NCI-H2171 treated with DMSO at 0.1 percent for 48 hours (cell line): ENCODE results near the gene RALGAPA2.

Source experiments
- DNase-seq: peaks from one replicate; lab custom pipeline; 2025; lab: John Stamatoyannopoulos, UW

RALGAPA2 gene

DNA sequence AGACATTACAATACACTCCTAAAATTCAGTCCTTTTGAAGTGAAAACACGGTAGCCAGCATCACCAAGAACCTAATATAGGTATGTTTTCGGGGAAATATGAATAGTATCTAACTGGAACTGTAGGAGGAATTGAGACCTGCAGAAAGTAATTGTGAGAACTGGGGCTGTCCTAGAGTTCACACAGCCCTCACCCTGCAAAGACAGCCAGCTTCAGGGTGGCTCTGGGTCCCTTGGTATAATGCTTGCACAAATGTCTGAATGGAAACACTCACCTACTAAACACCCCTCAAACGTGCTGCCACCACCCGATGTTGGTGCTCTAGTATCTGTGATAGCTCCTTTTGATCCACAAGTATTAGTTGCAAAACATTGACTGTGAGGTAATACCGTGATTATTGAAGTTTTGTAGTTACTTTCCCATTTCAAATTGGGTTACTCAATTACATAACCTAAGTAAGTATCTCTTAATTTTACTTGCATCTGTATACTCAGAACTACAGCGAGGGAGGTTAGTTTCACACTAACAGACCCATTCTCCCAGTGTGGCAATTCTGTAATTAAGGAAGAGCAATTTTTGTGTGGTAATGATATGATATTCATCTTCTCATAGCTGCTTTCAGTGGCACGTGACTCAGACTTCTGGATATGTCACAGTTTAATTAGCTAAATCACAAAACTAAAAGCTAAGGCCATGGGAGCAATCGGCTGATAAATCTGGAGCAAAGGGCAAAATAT is 215.0 kb downstream of the RALGAPA2 start:
- no peak for DNase-seq

DNA sequence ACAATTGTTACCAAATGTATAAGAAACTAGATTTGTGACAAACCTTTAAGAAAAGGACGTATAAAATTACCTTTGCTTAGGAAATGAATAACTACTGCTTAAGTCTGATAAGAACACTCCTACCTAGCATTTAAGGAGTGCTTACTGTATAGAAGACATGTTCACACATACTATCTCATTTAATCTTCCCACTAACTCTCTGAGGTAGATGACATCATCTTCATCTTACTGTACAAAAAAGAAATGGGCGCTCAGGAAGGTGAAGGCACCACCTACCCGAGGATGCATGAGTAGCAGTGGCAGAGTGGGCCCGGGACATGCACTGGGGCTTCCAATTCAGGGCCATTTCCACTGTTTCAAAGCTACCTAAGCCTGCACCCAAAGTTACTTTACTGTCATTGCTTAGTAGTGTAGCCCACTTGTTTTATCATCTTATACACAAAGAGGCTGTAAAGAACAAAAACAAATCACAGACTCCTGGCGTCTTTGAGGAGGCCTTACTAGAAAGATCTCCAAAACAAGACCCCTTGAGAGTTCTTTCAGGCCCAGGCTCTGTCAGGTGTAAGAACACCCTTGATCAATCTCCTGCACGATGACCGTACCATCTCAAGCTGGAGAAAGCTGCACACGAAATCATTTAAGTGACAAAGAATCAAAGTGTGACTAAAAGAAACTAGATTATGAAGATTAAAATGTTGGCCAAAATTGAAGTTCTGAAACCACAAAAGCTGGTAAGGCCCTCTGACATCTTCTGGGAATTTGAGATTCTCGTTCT is 216.5 kb downstream of the RALGAPA2 start:
- no peak for DNase-seq

DNA sequence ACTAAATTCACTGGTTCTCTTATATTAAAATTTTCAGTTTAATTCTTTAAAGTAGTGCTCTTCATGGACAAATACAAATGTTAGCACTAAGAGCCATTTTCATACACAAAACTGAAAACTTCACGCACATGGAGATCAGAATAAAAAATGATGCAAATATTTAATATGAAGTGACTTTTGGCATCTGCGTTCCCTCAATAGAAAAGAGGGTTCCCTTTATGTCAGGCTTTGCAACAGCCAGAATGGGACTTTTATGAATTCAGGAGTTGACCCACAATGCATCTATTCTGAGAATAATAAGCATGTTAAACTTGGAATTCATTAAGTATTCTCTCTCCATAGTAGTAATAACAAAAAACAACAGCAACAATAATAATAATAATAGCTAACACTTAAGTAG is 218.7 kb downstream of the RALGAPA2 start:
- DNase-seq = no peak

DNA sequence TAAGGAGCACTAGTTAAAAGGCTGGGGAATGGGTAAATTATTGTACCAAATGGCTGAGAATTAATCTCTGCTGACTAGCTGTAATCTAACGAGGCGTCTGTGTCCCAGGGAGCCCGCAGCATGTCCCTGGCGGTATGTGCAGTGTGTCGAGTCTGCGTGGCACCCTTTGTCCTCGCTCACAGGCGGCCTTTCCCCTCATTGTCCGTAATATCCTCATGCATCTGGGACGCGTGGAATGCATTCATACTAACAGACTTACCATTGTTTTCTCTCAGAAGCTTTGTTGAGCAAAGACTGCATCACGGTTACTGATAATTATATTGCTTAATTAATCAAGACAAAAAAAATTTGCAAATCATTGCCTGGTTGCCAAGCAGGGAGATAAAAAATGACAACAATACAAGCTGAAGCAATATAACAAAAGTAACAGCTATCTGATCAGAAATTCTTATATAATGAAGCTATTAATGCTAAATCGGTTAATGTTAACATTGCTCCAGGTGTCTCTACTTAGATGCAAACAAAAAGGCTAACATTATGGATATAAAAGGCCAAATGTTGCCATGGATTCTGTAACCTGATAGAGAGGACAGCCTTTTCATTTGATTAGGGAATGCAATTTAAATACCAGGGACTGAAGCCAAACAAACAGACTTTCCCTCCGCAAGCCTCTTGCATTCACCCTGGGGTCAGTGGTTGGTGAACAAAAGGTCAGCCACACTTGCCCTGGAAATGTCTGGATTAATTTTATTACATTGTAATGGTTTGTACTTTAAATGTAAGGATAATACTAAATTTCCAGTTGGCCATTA is 219.7 kb downstream of the RALGAPA2 start:
- DNase-seq = peak; percentile 70

DNA sequence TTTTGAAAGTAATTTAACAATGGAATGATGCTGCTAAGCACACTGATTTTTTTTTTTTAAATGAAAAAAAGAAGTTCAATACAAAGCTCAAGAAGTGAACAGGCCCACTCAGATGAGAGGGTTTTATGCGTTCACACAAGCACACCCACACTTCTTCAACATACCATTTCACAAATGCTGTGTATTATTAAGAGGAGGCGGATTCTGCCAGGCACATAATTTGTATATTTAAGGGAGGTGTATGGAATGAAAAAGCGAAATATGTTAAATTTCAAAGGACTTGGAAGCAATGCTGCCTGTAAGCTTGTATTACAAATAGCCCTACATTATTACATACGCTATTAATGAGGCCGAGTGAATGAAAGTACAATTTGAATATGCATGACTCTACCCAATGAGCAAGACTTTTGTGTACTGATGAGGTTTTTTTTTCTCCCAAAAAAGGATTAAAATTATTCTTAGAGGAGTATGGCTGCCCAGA is 220.6 kb downstream of the RALGAPA2 start:
- DNase-seq = no peak

DNA sequence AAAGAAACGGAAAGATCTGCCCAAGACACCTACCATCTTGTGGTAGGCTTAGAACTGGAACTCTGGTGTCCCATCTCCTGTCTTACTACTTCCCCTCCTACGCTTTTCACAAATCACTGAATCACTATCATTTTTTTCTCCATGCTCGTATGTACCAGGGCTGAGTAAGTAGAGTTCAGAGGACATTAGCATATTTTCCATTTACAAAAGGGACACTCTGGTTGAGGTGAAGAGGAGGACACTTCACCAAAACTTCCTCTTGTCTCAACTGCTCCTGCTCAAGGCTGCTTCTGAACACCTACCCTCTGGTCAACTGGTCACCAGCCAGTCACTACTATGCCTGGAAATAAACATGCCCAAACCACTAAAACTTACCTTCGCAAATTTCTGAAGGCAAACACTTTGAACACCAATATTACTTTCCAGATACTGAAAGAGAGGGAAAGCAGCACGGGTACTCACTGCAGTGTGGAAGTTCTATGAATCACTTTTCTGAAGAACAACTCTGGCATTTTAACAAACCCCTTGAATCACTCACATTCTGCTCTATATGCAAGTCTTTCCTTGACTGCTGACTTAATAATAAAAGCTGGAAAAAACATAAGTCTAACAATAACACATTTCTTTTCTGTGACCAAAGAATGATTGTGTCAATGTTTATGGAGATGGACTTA is 221.2 kb downstream of the RALGAPA2 start:
- DNase-seq = no peak

DNA sequence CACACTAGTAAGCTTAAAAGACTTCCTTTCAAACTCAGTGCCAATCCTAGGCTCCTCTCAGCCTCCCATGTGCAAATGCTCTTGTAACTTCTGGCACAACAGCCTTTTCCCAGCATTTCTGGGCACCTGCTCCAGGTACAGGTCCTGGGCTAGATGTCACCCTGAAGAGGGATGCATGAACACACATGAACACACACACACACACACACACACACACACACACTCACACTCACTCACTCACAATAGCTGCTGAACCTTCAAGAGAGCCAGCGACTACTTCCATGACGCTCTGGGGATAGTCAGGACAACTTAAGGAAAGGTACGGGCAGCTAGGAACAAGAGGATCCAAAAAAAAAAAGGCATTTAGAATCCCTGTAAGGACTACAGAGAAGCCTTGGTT is 221.8 kb downstream of the RALGAPA2 start:
- peak; percentile 21 for DNase-seq

DNA sequence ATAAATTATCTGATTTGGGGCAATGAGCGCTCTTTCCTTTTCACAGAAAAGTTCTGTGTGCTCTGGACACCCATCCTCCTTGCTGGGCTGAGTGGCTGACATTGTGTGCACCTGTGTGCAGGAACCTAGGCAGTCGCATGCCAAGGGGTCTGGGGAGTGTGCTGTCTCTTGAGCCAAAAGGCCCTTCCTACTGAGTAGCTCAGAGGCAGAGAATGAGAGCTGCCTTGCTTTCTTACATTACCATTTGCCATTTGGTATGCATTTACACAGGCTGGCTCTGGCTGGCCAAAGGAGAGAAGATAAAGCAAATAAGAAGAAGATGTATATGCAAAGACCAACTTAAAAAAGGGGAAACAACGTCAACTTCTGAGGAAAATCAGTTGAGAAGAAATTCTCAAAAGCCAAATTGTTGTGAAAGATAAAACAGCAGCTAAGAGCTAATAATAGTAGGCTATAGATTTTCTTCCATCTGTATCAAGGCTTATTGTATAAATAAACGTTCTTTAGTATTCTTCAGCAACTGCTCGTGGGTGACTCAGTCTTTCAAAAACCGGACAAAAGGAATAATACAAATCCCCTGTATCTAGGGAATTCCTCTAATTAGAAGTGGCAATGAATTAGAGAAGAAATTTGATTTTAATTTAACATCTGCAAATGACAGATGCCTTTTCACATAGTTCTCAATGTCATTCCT is 222.6 kb downstream of the RALGAPA2 start:
- DNase-seq = peak; percentile 41

DNA sequence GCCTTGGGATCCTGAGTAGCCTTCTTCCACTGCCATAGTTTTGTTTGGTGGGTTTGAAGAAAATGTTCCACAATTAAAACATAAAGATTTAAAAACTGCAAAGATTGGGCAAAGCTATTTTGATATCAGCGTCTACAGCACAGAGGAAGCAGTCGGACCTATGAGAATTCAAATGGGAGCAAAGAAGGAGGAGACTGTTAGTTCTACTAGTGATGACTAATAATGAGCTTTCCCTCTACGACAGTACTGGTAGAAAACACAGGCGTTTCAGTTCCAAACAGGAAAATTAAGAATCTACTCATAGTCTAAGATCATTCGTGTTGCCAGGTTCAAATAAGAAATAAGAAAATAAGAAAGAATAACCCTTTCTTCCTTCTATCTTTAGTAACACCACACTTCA is 223.4 kb downstream of the RALGAPA2 start:
- DNase-seq = peak; percentile 40

DNA sequence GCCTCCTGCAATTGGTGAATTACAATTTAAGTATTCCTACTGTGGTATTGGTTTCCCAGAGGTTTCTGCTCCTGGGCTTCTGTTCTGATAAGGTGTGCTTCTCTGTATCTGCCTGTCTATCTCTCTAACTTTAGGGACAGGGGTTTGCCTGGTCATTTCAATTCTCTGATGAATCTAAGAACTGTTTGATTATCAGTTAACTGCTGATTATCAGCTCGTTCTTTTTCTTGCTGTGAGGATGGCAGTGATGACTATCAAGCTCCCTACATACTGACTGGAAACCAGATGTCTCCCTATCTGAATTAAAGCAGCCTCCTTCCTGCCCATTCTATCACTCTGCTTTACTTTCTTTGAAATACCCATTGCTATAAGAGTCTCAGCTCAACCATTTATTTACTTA is 224.1 kb downstream of the RALGAPA2 start:
- no peak for DNase-seq

DNA sequence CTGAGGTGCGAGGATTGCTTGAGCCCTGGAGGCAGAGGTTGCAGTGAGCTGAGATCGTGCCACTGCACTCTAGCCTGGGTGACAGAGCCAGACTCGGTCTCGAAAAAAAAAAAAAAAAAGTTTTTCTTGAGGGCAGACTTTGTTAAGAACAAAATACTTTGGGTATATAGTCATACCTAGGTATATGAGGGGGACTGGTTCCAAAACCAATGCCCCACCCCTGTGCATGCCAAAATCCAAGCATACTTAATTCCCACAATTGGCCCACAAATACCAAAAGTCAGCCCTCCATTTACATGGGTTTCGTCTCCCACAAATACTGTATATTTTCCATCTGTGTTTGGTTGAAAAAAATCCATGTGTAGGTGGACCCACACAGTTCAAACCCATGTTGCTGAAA is 224.6 kb downstream of the RALGAPA2 start:
- no peak for DNase-seq

DNA sequence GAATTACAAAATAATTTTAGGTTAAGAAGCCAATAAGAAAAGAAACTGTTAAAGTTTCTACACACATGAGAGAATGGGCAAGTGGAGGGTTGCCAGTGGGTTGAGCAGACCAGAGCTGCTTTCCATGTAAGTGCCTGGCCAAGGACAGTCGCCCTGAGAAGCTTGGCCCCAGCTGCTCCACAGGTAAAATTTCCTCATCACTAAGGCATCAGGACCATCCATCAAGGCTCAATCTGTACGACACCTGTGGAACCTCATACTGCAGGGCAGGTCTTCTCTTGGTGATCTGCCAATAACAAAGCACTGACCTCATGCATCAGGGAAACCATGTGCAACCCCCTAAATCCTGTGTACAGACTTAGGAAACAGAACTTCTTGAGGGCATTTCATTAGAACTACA is 229.1 kb downstream of the RALGAPA2 start:
- peak; percentile 23 for DNase-seq

DNA sequence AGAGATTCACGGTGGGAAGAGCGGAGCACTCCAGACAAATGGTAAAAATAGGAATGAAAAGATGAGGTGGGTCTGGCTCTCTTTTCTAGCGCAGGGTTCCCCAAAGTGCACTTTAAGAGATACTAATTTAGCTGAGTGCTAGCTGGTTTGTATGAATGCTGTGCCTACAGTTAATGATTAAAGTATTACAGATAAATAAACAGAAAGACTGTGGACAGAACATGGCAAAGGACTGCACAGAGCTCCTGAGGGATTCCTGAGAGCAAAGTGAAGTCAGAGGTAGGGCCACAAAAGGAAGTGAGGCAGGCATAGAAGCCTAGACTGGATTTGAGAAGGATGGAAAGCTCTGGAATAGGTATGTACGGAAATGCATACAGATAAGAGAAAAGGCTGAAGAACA is 230.0 kb downstream of the RALGAPA2 start:
- no peak for DNase-seq

DNA sequence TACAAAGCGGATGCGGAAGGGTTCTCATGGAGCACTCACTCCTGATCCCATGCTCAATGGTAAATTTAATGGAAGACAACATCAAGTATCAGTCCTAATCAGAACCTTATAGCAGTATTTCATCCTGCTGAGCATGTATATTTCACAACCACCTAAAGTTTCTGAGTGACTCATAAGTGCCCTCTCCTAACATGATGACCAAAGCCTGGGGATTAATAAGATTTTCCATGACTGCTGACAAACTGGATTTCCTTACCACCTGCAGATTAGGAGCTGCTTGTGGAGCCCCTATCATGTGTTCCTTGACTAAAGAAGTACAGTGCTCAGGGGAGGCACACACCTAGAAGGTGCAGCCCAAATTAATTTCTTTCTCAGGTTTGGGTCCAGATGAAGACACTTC is 231.8 kb downstream of the RALGAPA2 start:
- no peak for DNase-seq

DNA sequence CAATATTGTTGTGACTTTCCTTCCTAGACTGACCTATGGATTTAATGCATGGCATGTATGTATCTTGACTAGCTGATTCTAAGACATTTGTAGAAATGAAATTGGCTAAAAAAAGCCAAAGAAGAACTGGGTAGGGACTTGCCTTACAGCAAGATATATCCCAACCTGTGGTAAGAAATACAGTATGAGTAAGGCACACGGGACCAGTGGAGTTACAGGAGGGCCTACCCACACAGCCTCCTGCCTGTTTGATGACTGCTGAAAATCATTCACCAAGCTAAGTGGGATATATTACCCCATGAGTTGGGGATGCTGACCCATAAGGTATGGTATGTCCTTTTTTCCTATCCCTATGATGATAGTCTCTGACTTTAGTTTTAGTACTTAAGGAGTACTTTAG is 232.3 kb downstream of the RALGAPA2 start:
- DNase-seq = no peak

DNA sequence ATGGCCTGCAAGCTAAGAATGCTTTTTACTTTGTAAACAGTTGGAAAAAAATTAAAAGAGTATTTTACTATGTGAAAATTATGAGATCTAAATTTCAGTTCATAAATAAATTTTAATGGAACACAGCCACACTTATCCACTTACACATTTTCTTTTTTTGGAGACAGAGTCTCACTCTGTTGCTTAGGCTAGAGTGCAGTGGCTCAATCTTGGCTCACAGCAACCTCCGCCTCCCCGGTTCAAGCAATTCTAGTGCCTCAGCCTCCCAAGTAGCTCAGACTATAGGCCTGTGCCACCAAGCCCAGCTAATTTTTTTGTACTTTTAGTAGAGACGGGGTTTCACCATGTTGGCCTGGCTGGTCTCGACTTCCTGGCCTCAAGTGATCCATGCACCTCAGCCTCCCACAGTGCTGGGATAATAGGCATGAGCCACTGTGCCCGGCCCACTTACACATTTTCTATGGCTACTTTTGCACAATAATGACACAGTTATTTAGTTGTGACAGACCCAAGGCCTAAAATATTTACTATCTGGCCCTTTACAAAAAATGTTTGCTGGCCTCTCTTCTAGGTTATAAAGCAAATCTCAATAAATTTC is 234.9 kb downstream of the RALGAPA2 start:
- no peak for DNase-seq

DNA sequence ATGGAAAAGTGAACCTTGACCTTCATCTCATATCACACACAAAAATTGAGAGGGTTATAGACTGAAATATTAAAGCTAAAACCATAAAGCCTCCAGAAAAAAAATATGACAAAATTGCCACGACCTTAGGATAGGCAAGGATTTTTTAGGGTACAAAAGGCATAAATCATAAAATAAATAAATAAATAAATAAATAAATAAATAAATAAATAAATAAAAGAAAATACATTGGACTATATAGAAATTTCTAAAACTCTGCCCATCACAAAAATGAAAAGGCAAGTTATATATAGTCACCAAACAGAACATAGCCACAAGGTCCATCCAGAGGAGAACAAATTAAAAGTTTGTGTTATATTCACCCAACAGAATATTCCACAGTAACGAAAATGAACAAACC is 235.9 kb downstream of the RALGAPA2 start:
- no peak for DNase-seq

DNA sequence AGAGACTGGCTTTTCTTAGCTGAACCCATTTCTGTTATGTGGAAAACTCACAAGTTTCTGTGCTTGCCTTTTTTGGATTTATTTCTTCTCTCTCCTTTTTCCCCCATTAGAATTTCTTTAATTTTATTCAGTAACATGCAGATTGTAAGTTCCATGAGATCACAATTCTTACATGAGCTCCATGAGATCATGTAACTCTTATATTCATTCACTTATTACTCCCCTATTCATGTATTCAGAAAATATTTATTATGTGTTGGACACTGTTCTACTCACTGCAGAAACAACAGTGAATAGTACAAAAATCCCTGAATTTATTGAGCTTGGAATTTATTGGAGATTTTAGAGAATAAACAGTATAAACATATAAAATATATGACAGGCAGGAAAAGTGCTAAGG is 238.8 kb downstream of the RALGAPA2 start:
- DNase-seq = no peak

DNA sequence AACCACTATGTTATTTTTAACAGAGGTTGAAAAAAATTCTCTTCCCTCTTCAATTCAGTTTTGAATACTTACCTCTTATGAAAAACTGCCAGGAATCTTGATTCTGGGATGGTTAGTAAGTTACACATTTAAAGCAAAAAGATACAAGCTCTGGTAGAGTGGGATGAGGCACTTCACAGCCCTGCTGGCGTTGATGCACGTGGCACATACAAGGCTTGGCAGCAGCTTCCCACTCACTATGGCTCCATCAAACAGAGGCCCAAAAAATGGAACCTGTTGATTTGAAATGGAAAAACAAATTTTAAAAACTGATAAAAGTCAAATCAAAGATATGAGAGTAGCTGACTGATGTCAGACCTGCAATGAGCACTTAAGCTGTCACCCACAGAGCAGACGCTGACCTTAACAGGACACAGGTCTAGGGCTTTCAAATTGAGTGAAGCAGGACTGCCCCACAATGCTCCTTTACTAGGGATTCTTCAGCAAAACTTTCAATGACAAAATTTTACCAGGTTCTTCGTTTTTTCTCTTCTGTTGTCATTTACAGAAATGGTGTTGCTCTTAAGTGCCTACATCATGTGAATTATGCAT is 239.7 kb downstream of the RALGAPA2 start:
- no peak for DNase-seq

DNA sequence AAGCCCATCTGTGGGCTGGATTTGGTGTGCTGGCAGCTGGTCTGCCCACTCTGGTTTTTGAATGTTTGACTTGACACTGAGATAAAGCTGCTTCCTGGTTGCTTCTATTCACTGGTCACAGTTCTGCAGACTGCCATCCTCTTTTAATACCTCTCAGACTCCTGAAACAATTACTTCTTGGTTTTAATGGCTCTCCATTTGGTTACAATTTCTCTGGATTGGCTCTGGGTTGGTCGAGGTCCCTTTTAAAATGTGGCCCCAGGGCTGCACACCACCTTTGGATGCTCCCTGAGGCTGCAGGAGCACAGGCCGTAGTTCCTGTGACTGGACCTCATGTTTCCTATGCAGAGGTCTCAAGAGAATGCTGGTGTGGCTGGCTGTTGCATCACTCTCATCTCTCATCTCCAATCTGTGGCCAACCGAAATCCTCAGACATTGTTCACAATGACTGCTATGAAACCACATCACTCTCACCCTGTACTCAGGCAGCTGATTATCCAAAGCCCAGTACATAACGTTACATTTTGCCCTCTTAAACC is 246.0 kb downstream of the RALGAPA2 start:
- DNase-seq = peak; percentile 39
